IMR-90 (cell line): ENCODE measurements around the gene KCNQ5. TPM values are rescaled to one million over a fixed set of nuclear protein-coding genes. Genes with fewer than 3 reads are reported as not detected.

ENCODE experiments used
- ATAC-seq: fragments of 200-7000 bp; cut with Tn5 transposase; 2 replicates; pipeline ENCODE4 v1.9.1; 2020; ENCODE audit warnings: low read depth, mild to moderate bottlenecking, moderate library complexity
- BruUV-seq: library from RNA; stranded (reverse); fragments of 400-500 nt; replicated peaks from 2 replicates; lab custom pipeline; 2021; lab: Mats Ljungman, UMichigan
- CTCF ChIA-PET: fragments of 300-600 bp; formaldehyde crosslinking; extraction: SDS; loops from one replicate; lab custom pipeline; 2021; ENCODE audit warnings: antibody characterized with exemption; lab: Yijun Ruan, JAX
- POLR2A ChIA-PET: fragments of 300-600 bp; sonication (Branson Sonifier 250); formaldehyde crosslinking; loops from one replicate; lab custom pipeline; 2022; ENCODE audit warnings: antibody characterized with exemption; ENCODE audit not compliant: unreplicated experiment; lab: Charles Lee
- DNase-seq: peaks from one replicate; pipeline ENCODE4 v3.0.0; 2013
- H2AFZ ChIP-seq: replicated peaks from 2 replicates; pipeline ENCODE3; 2013; ENCODE audit warnings: low read length, mild to moderate bottlenecking; ENCODE audit not compliant: poor library complexity
- H2AK5ac ChIP-seq: 2 replicates; pipeline ENCODE4 v1.6.1; 2013; ENCODE audit warnings: low read depth, low read length, inconsistent platforms
- H2AK9ac ChIP-seq: replicated peaks from 2 replicates; pipeline ENCODE3; 2013; ENCODE audit warnings: mild to moderate bottlenecking, low read depth, low read length, moderate library complexity; ENCODE audit not compliant: poor library complexity
- H2BK120ac ChIP-seq: 2 replicates; pipeline ENCODE4 v1.6.1; 2013; ENCODE audit warnings: low read depth, low read length, inconsistent platforms
- H2BK15ac ChIP-seq: 3 replicates; pipeline ENCODE4 v1.6.1; 2013; ENCODE audit warnings: low read depth, low read length, inconsistent platforms
- H2BK20ac ChIP-seq: 2 replicates; pipeline ENCODE4 v1.6.1; 2013; ENCODE audit warnings: low read depth, mild to moderate bottlenecking, inconsistent platforms, low read length, moderate library complexity
- H2BK5ac ChIP-seq: 2 replicates; pipeline ENCODE4 v1.6.1; 2013; ENCODE audit warnings: mild to moderate bottlenecking, low read depth, low read length, inconsistent platforms; ENCODE audit not compliant: poor library complexity, severe bottlenecking
- H3K14ac ChIP-seq: replicated peaks from 2 replicates; pipeline ENCODE4 v1.6.1; 2013; ENCODE audit warnings: low read depth, low read length, inconsistent platforms
- H3K18ac ChIP-seq: 2 replicates; pipeline ENCODE4 v1.6.1; 2013; ENCODE audit warnings: low read depth, low read length, control low read depth
- H3K23ac ChIP-seq: 2 replicates; pipeline ENCODE4 v1.6.1; 2013; ENCODE audit warnings: low read depth, low read length, inconsistent platforms
- H3K27ac ChIP-seq: 2 replicates; pipeline ENCODE4 v1.5.1; 2013; ENCODE audit warnings: mild to moderate bottlenecking, control low read depth, low read length; ENCODE audit not compliant: insufficient read depth
- H3K27me3 ChIP-seq: 2 replicates; pipeline ENCODE4 v1.6.1; 2013; ENCODE audit warnings: low read length; ENCODE audit not compliant: control insufficient read depth, insufficient read depth
- H3K36me3 ChIP-seq: 2 replicates; pipeline ENCODE4 v1.6.1; 2013; ENCODE audit warnings: low read length, mixed read lengths; ENCODE audit not compliant: control insufficient read depth, insufficient read depth
- H3K4ac ChIP-seq: 2 replicates; pipeline ENCODE4 v1.6.1; 2013; ENCODE audit warnings: low read depth, low read length, inconsistent platforms
- H3K4me1 ChIP-seq: 2 replicates; pipeline ENCODE4 v1.6.1; 2013; ENCODE audit warnings: low read length, mixed read lengths; ENCODE audit not compliant: control insufficient read depth, insufficient read depth
- H3K4me2 ChIP-seq: 2 replicates; pipeline ENCODE4 v1.6.1; 2013; ENCODE audit warnings: low read depth, mild to moderate bottlenecking, control low read depth, low read length, moderate library complexity
- H3K4me3 ChIP-seq: 2 replicates; pipeline ENCODE4 v1.5.1; 2013; ENCODE audit warnings: low read depth, mild to moderate bottlenecking, control low read depth, low read length, moderate library complexity; ENCODE audit not compliant: insufficient read depth
- H3K56ac ChIP-seq: 2 replicates; pipeline ENCODE4 v1.6.1; 2013; ENCODE audit warnings: low read length, inconsistent platforms; ENCODE audit not compliant: insufficient read depth; ENCODE audit errors: extremely low read depth
- H3K79me1 ChIP-seq, 2 experiments: 2 replicates each; pipeline ENCODE4 v1.6.1; 2013; ENCODE audit warnings: low read length in 2 of 2, inconsistent platforms in 1 of 2, low read depth in 1 of 2
- H3K9ac ChIP-seq: 2 replicates; pipeline ENCODE4 v1.6.1; 2013; ENCODE audit warnings: low read depth, low read length, control low read depth
- H3K9me1 ChIP-seq: 2 replicates; pipeline ENCODE4 v1.6.1; 2013; ENCODE audit warnings: low read length, inconsistent platforms; ENCODE audit not compliant: insufficient read depth
- H3K9me3 ChIP-seq: 2 replicates; pipeline ENCODE4 v1.6.1; 2013; ENCODE audit warnings: low read length; ENCODE audit not compliant: control insufficient read depth, insufficient read depth
- H4K20me1 ChIP-seq: 2 replicates; pipeline ENCODE4 v1.6.1; 2013; ENCODE audit warnings: low read length, inconsistent platforms; ENCODE audit not compliant: insufficient read depth
- H4K5ac ChIP-seq: 2 replicates; pipeline ENCODE4 v1.6.1; 2013; ENCODE audit warnings: mild to moderate bottlenecking, low read depth, low read length, control low read depth
- H4K8ac ChIP-seq, 2 experiments: 2 replicates each; pipeline ENCODE4 v1.6.1; 2013; ENCODE audit warnings: low read depth in 2 of 2, low read length in 2 of 2, control low read depth in 1 of 2, inconsistent platforms in 1 of 2
- H4K91ac ChIP-seq: 2 replicates; pipeline ENCODE4 v1.6.1; 2013; ENCODE audit warnings: low read depth, low read length, inconsistent platforms; ENCODE audit not compliant: insufficient read depth
- CHD1 ChIP-seq: IDR thresholded peaks from 2 replicates; pipeline ENCODE4 v1.6.1; 2012; ENCODE audit warnings: low read depth, low read length, improper control_type of control experiment
- MAFK ChIP-seq: IDR thresholded peaks from 2 replicates; pipeline ENCODE4 v1.6.1; 2012; ENCODE audit warnings: low read depth, low read length, improper control_type of control experiment
- POLR2A ChIP-seq: IDR thresholded peaks from 2 replicates; pipeline ENCODE4 v1.6.1; 2012; ENCODE audit warnings: mild to moderate bottlenecking, low read depth, low read length
- RAD21 ChIP-seq: IDR thresholded peaks from 2 replicates; pipeline ENCODE4 v1.6.1; 2012; ENCODE audit warnings: low read length, improper control_type of control experiment
- RFX5 ChIP-seq: IDR thresholded peaks from 2 replicates; pipeline ENCODE4 v1.8.0; 2012; ENCODE audit warnings: low read depth, mild to moderate bottlenecking, low read length, moderate library complexity
- USF2 ChIP-seq: fragments of 150-350 bp; IDR thresholded peaks from 2 replicates; pipeline ENCODE4 v1.6.1; 2017; ENCODE audit warnings: mild to moderate bottlenecking, antibody characterized with exemption, low read length, low read depth
- WGBS, 2 experiments: methylation state at CpG; one replicate each; pipeline versions ENCODE4 v1.1.5 to v1.1.7; 2013; ENCODE audit warnings: missing lambda C conversion rate in 2 of 2; ENCODE audit not compliant: insufficient read length in 1 of 2; ENCODE audit errors: extremely low coverage in 2 of 2; 5-methylcytosine and 5-hydroxymethylcytosine counted together
- dilution Hi-C: fragments of 300-500 bp; cut with HindIII; formaldehyde crosslinking; loops from one replicate; pipeline ENCODE4 v1.14.3; 2018; ENCODE audit warnings: low sequenced_read_pairs; ENCODE audit not compliant: unreplicated experiment
- in situ Hi-C: fragments of 300-500 bp; cut with MboI; formaldehyde crosslinking; loops from 3 replicates; pipeline ENCODE4 v1.14.3; 2019; ENCODE audit warnings: low sequenced_read_pairs, inconsistent platforms, mixed read lengths
- intact Hi-C: fragments of 100-400 bp; cut with micrococcal nuclease; formaldehyde crosslinking; loops from 2 replicates; pipeline ENCODE4 v1.10.0; 2022
- polyA plus RNA-seq, 3 experiments: library from polyadenylated mRNA; depleted of rRNA; stranded (reverse); fragments of >200 nt; gene quantifications; 2 replicates each; pipeline ENCODE4 v1.2.3, GENCODE V29; 2012; ENCODE audit warnings: low replicate concordance in 1 of 3
- total RNA-seq: library from RNA; depleted of rRNA; stranded (reverse); fragments of >200 nt; gene quantifications from 2 replicates; pipeline ENCODE4 v1.2.3, GENCODE V29; 2012
- TF ChIP-seq, protein P1 (sequence below): conservative IDR thresholded peaks from 2 replicates; pipeline ENCODE4 v1.5.1; 2012; ENCODE audit warnings: mild to moderate bottlenecking, low read depth, low read length, improper control_type of control experiment
- TF ChIP-seq, protein P2 (sequence below): fragments of 150-350 bp; IDR thresholded peaks from 2 replicates; pipeline ENCODE4 v1.6.1; 2016; ENCODE audit warnings: low read depth, mild to moderate bottlenecking, low read length, moderate library complexity, borderline replicate concordance

KCNQ5 gene
- total and polyA plus RNA-seq, 2 of the 4 experiments (the other 2 are of a cell fraction) = 0.75 to 1.3 TPM

DNA sequence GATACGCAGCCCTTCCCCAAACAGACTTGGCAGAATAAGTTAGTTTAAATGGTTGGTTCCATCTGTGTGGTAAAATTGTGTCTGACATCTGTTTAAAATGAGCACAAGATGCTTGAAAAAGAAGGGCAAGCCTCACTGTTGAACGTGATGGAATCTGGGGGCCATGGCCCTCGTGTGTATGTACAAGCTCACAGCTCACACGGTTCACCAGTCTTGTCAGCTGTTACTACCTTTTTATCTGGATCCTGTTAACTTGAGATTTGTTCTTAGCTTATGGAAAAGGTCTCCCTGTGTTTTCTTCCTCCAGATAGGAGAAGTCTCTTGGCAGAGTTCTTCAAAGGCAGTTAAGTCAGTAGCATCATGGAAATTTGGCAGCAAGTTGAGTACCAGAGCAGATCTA, 332.9 kb downstream of the KCNQ5 start:
- H2BK20ac ChIP-seq = no peak overlapping the region
- H3K4me3 ChIP-seq = no peak overlapping the region
- no peak overlapping the region for H3K4me2 ChIP-seq
- TF ChIP-seq, protein P1, sequence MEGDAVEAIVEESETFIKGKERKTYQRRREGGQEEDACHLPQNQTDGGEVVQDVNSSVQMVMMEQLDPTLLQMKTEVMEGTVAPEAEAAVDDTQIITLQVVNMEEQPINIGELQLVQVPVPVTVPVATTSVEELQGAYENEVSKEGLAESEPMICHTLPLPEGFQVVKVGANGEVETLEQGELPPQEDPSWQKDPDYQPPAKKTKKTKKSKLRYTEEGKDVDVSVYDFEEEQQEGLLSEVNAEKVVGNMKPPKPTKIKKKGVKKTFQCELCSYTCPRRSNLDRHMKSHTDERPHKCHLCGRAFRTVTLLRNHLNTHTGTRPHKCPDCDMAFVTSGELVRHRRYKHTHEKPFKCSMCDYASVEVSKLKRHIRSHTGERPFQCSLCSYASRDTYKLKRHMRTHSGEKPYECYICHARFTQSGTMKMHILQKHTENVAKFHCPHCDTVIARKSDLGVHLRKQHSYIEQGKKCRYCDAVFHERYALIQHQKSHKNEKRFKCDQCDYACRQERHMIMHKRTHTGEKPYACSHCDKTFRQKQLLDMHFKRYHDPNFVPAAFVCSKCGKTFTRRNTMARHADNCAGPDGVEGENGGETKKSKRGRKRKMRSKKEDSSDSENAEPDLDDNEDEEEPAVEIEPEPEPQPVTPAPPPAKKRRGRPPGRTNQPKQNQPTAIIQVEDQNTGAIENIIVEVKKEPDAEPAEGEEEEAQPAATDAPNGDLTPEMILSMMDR = no peak
- no peak for TF ChIP-seq CHD1
- no peak for TF ChIP-seq POLR2A
- no peak for TF ChIP-seq USF2
- TF ChIP-seq RFX5 = no peak
- TF ChIP-seq RAD21 = no peak
- TF ChIP-seq MAFK = no peak
- TF ChIP-seq, protein P2, sequence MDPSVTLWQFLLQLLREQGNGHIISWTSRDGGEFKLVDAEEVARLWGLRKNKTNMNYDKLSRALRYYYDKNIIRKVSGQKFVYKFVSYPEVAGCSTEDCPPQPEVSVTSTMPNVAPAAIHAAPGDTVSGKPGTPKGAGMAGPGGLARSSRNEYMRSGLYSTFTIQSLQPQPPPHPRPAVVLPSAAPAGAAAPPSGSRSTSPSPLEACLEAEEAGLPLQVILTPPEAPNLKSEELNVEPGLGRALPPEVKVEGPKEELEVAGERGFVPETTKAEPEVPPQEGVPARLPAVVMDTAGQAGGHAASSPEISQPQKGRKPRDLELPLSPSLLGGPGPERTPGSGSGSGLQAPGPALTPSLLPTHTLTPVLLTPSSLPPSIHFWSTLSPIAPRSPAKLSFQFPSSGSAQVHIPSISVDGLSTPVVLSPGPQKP = no peak
- DNase-seq = no peak
- no peak overlapping the region for H3K4ac ChIP-seq
- peaks cover 6% of the 10 kb centered on the region for H3K9me1 ChIP-seq
- no peaks in the 10 kb centered on the region for H3K27me3 ChIP-seq
- WGBS, 2 experiments = no CpG with 5 or more reads among the region's 4 CpGs
- no peak overlapping the region for H4K91ac ChIP-seq
- no peak overlapping the region for H3K27ac ChIP-seq
- H3K18ac ChIP-seq = peak overlapping the region; percentile 27; the same call in 1 of the 2 replicates
- no peaks in the 10 kb centered on the region for H3K9me3 ChIP-seq
- BruUV-seq = no TSS peak
- H4K20me1 ChIP-seq = no peaks in the 10 kb centered on the region
- H3K79me1 ChIP-seq = no peaks in the 10 kb centered on the region
- intact Hi-C loops (no loop called here), dilution Hi-C loops (no loop called here), in situ Hi-C loops (no loop called here)
- peak overlapping the region; percentile 8; the same call in 1 of the 3 replicates for H2BK15ac ChIP-seq
- peak overlapping the region; percentile 38; the same call in 1 of the 2 replicates for H3K23ac ChIP-seq
- no peak overlapping the region for H2AK9ac ChIP-seq
- no peak overlapping the region for H3K9ac ChIP-seq
- H2AK5ac ChIP-seq = peak overlapping the region; percentile 31
- ATAC-seq = no peak
- ChIA-PET CTCF (no interaction called here), POLR2A (no interaction called here)
- peak overlapping the region; percentile 12; the same call in 1 of the 2 replicates for H3K14ac ChIP-seq
- H2BK5ac ChIP-seq = no peak overlapping the region
- H4K5ac ChIP-seq = peak overlapping the region; percentile 10; the same call in 1 of the 2 replicates
- H3K36me3 ChIP-seq = no peaks in the 10 kb centered on the region
- peak overlapping the region in 1 of 2 experiments; percentile 6; a peak in 1 of 4 replicates for H4K8ac ChIP-seq
- peaks cover 13% of the 10 kb centered on the region for H3K4me1 ChIP-seq
- no peak overlapping the region for H3K56ac ChIP-seq
- H2AFZ ChIP-seq = no peak overlapping the region
- no peak overlapping the region for H2BK120ac ChIP-seq
